Measurements from ENCODE around the gene CYP4F2. TPM values are rescaled to one million over a fixed set of nuclear protein-coding genes. Genes with fewer than 3 reads are reported as not detected.
"Not testable (repeated sequence)": the region's sequence is repeated elsewhere in the genome, so short reads cannot be mapped to it uniquely, and the experiment has no call there.

The CYP4F2 gene
- total RNA-seq, 1 donor from 2014 or later: not detected

GRCh38 chr19:15895876-15896430 is 1.9 kb downstream of the CYP4F2 start:
- Mint-ChIP-seq H3K27me3 (ENCODE audit: insufficient read depth) (peaks cover 18% of the 10 kb centered on the region), H3K27ac (no peak overlapping the region), H3K4me1 (ENCODE audit: low read depth) (no peaks in the 10 kb centered on the region), H3K9me3 (no peaks in the 10 kb centered on the region), H3K36me3 (ENCODE audit: low read depth) (no peaks in the 10 kb centered on the region), H3K4me3 (no peak overlapping the region)
- no peak for DNase-seq (ENCODE audit: low spot score)
- intact Hi-C loops (cut with micrococcal nuclease): no loop called here

GRCh38 chr19:15894359-15894758 is 3.5 kb downstream of the CYP4F2 start:
- intact Hi-C loops (cut with micrococcal nuclease): no loop called here
- Mint-ChIP-seq H3K36me3 (ENCODE audit: low read depth) (no peaks in the 10 kb centered on the region), H3K27ac (no peak overlapping the region), H3K9me3 (no peaks in the 10 kb centered on the region), H3K4me3 (no peak overlapping the region), H3K4me1 (ENCODE audit: low read depth) (no peaks in the 10 kb centered on the region), H3K27me3 (ENCODE audit: insufficient read depth) (peaks cover 9% of the 10 kb centered on the region)
- DNase-seq (ENCODE audit: low spot score): no peak

- no peak for DNase-seq (ENCODE audit: low spot score)
- H3K27me3 Mint-ChIP-seq (ENCODE audit: insufficient read depth): peaks cover 6% of the 10 kb centered on the region
- H3K4me1 Mint-ChIP-seq (ENCODE audit: low read depth): no peaks in the 10 kb centered on the region
- H3K9me3 Mint-ChIP-seq: no peaks in the 10 kb centered on the region
- no peak overlapping the region for H3K4me3 Mint-ChIP-seq
- intact Hi-C loops (cut with micrococcal nuclease): no loop called here
- H3K27ac Mint-ChIP-seq: no peak overlapping the region
- no peaks in the 10 kb centered on the region for H3K36me3 Mint-ChIP-seq (ENCODE audit: low read depth)
Measured at GRCh38 chr19:15893477-15893876, 4.4 kb downstream of the CYP4F2 start.

DNA sequence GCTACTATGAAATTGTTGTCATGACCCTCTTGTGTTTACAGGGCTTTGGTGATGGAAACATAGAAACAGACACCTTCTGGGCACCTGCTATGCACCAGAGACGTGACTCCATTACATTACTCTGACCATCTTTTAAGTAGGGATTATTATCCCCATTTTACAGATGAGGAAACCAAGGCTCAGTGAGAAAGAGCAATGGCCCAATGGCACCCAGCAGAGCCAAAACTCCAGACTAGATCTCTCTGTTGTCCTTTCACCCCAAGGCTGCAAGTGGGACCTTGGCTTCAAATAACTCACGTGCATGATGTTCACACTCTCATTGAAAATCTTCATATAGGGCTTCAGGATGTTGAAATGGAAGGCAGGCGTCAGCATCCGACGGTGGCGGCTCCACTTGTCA is 5.9 kb downstream of the CYP4F2 start:
- no peak for DNase-seq (ENCODE audit: low spot score)
- Mint-ChIP-seq H3K27me3 (ENCODE audit: insufficient read depth) (no peaks in the 10 kb centered on the region), H3K4me3 (no peak overlapping the region), H3K4me1 (ENCODE audit: low read depth) (no peaks in the 10 kb centered on the region), H3K36me3 (ENCODE audit: low read depth) (no peaks in the 10 kb centered on the region), H3K27ac (no peak overlapping the region), H3K9me3 (no peaks in the 10 kb centered on the region)
- intact Hi-C loops (cut with micrococcal nuclease): no loop called here

- H3K4me1 Mint-ChIP-seq (ENCODE audit: low read depth): no peaks in the 10 kb centered on the region
- no peaks in the 10 kb centered on the region for H3K36me3 Mint-ChIP-seq (ENCODE audit: low read depth)
- H3K27ac Mint-ChIP-seq: no peak overlapping the region
- DNase-seq (ENCODE audit: low spot score): no peak
- no peaks in the 10 kb centered on the region for H3K9me3 Mint-ChIP-seq
- no peak overlapping the region for H3K4me3 Mint-ChIP-seq
- intact Hi-C loops (cut with micrococcal nuclease): no loop called here
- no peaks in the 10 kb centered on the region for H3K27me3 Mint-ChIP-seq (ENCODE audit: insufficient read depth)
Measured at GRCh38 chr19:15891434-15891833, 6.4 kb downstream of the CYP4F2 start.

DNA sequence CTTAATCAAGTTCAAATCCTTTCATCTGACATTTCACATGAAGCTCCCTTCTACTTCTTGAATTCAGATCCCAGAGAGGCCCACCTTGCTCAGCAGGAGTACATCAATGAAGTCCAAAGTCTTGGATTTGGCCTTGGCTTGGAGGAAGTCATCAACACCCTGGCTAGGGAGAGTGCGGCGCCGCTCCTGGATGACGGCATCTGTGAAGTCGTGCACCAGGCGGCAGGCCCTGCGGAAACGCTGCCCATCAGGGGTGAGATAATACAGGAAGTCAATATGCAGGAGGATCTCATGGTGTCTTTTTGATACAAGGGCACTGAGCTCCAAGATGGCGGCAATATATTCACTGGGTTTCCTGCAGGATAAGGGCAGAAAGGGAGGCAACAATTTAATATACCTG is 8.5 kb downstream of the CYP4F2 start:
- H3K27ac Mint-ChIP-seq; DNase-seq (ENCODE audit: low spot score); H3K9me3 Mint-ChIP-seq; H3K4me1 Mint-ChIP-seq (ENCODE audit: low read depth); intact Hi-C loops (cut with micrococcal nuclease); H3K27me3 Mint-ChIP-seq (ENCODE audit: insufficient read depth); H3K36me3 Mint-ChIP-seq (ENCODE audit: low read depth); H3K4me3 Mint-ChIP-seq: not testable (repeated sequence)

DNA sequence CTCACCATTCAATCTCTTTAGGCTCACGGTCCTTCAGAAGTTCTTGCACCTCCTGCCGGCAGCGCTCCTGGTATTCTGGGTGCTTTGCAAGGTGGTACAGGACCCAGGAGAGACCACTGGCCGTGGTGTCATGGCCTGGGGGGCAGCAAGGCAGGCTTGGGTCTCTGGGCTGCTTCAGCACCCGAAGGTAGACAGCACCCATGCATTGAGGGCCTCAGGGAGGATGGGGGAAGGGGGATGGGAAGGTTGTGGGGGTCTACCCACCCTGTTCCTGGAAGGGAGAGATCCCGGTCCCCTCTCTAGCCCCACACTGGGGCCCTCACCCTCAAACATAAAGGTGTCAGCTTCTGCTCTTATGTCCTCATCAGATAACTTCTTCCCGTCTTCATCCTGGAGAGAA is 12.0 kb downstream of the CYP4F2 start:
- DNase-seq (ENCODE audit: low spot score): no peak
- Mint-ChIP-seq H3K9me3 (no peaks in the 10 kb centered on the region), H3K27ac (no peak overlapping the region), H3K4me1 (ENCODE audit: low read depth) (no peaks in the 10 kb centered on the region), H3K27me3 (ENCODE audit: insufficient read depth) (peaks cover 6% of the 10 kb centered on the region), H3K4me3 (no peak overlapping the region), H3K36me3 (ENCODE audit: low read depth) (no peaks in the 10 kb centered on the region)
- intact Hi-C loops (cut with micrococcal nuclease): no loop called here

GRCh38 chr19:15885167-15885566 is 12.7 kb downstream of the CYP4F2 start:
- H3K36me3 Mint-ChIP-seq (ENCODE audit: low read depth): no peaks in the 10 kb centered on the region
- H3K27me3 Mint-ChIP-seq (ENCODE audit: insufficient read depth): peaks cover 6% of the 10 kb centered on the region
- DNase-seq (ENCODE audit: low spot score): no peak
- no peaks in the 10 kb centered on the region for H3K4me1 Mint-ChIP-seq (ENCODE audit: low read depth)
- no peak overlapping the region for H3K4me3 Mint-ChIP-seq
- no peak overlapping the region for H3K27ac Mint-ChIP-seq
- H3K9me3 Mint-ChIP-seq: no peaks in the 10 kb centered on the region
- intact Hi-C loops (cut with micrococcal nuclease): no loop called here

- H3K27me3 Mint-ChIP-seq (ENCODE audit: insufficient read depth); H3K4me1 Mint-ChIP-seq (ENCODE audit: low read depth); intact Hi-C loops (cut with micrococcal nuclease); H3K27ac Mint-ChIP-seq; H3K9me3 Mint-ChIP-seq; DNase-seq (ENCODE audit: low spot score); H3K4me3 Mint-ChIP-seq; H3K36me3 Mint-ChIP-seq (ENCODE audit: low read depth): not testable (repeated sequence)
Measured at GRCh38 chr19:15883329-15883728, 14.5 kb downstream of the CYP4F2 start.

DNA sequence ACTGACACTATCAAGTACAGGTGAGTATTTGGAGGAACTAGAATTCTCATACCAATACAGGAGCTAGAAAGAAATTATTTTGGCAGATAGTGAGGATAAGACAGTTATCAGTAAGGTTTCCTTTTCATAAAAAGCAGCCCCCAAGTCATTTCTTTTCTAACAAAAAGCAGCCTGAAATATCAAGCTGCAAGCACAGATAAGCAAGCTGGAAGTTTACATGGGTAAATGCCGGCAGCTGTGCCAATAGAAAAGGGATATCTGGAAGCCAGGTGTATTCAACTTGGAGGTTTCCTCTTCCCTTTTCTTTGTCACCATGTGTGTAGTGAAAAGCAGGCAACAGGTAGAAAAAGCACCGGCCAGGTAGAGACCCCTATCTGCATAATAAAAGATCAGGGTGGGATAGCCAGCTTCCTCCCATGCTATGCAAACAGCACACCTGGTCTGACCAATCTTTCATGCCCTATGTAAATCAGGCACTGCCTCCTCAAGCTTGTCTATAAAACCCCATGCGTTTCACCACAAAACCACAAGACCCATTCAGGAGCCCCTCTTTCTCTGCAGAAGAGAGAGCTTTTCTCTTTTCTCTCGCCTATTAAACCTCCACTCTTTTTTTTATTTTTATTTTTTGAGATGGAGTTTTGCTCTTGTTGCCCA is 22.9 kb downstream of the CYP4F2 start:
- Mint-ChIP-seq H3K27ac (no peak overlapping the region), H3K4me3 (no peak overlapping the region), H3K36me3 (ENCODE audit: low read depth) (no peaks in the 10 kb centered on the region), H3K27me3 (ENCODE audit: insufficient read depth) (peaks cover 5% of the 10 kb centered on the region), H3K9me3 (no peaks in the 10 kb centered on the region), H3K4me1 (ENCODE audit: low read depth) (no peaks in the 10 kb centered on the region)
- intact Hi-C loops (cut with micrococcal nuclease): no loop called here
- no peak for DNase-seq (ENCODE audit: low spot score)

- DNase-seq (ENCODE audit: low spot score); H3K27ac Mint-ChIP-seq; intact Hi-C loops (cut with micrococcal nuclease): not testable (repeated sequence)
Measured at GRCh38 chr19:15873771-15874170, 24.1 kb downstream of the CYP4F2 start.

DNA sequence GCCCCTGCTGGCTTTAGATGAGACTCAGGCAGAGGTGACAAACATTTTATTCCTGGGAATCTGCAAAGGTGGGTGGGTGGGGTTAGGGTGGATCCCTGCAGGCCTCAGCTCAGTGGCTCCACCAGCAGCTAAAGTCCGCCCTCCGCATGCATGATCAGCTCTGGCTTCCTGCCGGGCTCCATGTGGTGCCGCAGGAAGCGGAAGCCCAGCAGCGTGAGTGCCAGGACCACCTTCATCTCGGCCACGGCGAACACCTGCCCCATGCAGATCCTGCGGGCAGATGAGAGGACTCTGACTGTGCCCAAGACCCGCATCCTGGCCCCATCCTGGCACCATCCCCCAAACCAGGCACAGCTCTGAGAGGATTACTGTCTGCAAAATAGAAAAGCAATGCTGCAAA is 26.3 kb downstream of the CYP4F2 start:
- intact Hi-C loops (cut with micrococcal nuclease): no loop called here
- DNase-seq (ENCODE audit: low spot score): no peak
- Mint-ChIP-seq H3K36me3 (ENCODE audit: low read depth) (no peaks in the 10 kb centered on the region), H3K4me3 (peak overlapping the region; percentile 22), H3K27ac (no peak overlapping the region), H3K9me3 (no peaks in the 10 kb centered on the region), H3K27me3 (ENCODE audit: insufficient read depth) (peaks cover 3% of the 10 kb centered on the region), H3K4me1 (ENCODE audit: low read depth) (no peaks in the 10 kb centered on the region)

More at GRCh38 chr19:15873771-15874170, 24.1 kb downstream of the CYP4F2 start:
- H3K36me3 Mint-ChIP-seq (ENCODE audit: low read depth); H3K4me3 Mint-ChIP-seq; H3K9me3 Mint-ChIP-seq; H3K27me3 Mint-ChIP-seq (ENCODE audit: insufficient read depth); H3K4me1 Mint-ChIP-seq (ENCODE audit: low read depth): not testable (repeated sequence)

GRCh38 chr19:15869873-15870272 is 28.0 kb downstream of the CYP4F2 start:
- no peak for DNase-seq (ENCODE audit: low spot score)
- H3K9me3 Mint-ChIP-seq: no peaks in the 10 kb centered on the region
- H3K27ac Mint-ChIP-seq: no peak overlapping the region
- no peaks in the 10 kb centered on the region for H3K36me3 Mint-ChIP-seq (ENCODE audit: low read depth)
- H3K4me1 Mint-ChIP-seq (ENCODE audit: low read depth): no peaks in the 10 kb centered on the region
- peaks cover 3% of the 10 kb centered on the region for H3K27me3 Mint-ChIP-seq (ENCODE audit: insufficient read depth)
- no peak overlapping the region for H3K4me3 Mint-ChIP-seq
- intact Hi-C loops (cut with micrococcal nuclease): loop anchor here (1.0 kb wide), 1 partner anchor 241 kb away; no protein-coding TSS in a partner anchor

All from activated T-helper 1 cell treated with anti-CD3 and anti-CD28 coated beads, Interleukin-12 subunit alpha, Interleukin-12 subunit beta, Interleukin-2, Interleukin-4 antibody, amounts not matched to agents 30 ng/mL and 10 ng/mL and 1 ng/mL, durations not matched to agents 14 hours and 24 hours and 36 hours (primary cell).